A549 treated with dexamethasone at 1 μM for 4 hours (cell line): ENCODE measurements around the gene EGR2. TPM values are rescaled to one million over a fixed set of nuclear protein-coding genes. Genes with fewer than 3 reads are reported as not detected.

Experiments used
- total RNA-seq: library from RNA; stranded (reverse); fragments of 200-300 nt; extraction: Qiagen RNA extraction; gene quantifications from 5 replicates; pipeline ENCODE4 v1.2.3, GENCODE V29; 2022

EGR2 gene
- 0.21 to 0.50 TPM (median 0.38 TPM) in 5 replicates for total RNA-seq

DNA sequence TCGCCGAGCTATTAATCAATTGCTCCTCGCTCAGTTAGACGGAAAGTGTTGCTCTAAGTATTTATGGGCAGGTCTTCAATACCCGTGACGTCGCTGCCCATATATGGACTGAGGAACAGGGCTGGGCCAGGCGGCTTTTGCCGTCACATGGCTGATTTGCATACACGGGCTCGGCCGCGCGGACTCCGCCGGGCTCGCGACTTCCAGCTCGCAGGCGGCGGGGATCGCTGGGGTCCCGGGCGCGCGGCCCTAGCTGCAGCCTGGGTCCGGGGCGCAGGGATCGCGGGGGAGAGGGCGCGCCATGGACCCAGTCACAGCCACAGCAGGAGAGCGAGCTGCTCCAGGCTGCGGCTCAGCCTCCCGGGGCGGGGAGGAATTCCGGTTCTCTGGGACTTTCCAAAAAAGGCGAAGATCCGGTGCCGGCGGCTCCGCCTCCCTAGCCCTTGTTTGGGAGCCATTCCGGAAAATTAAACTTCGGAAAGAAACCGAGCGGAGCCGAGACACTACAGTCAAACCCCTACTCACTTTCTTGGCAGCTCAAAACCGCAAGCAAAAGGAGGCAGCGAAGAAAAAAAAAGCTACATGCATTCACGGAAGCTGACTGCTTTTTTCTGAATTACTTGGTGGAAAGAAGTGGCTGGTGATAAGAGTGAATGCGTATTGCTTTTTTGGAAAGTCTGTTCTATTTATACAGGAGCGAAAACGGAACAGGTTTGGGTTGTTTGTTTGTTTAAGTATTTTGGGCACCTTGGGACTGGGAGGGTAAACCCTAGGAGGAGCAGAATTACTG, at the start of gene EGR2:
Gene EGR2 (minus strand): TSS at position 36 of the 790 bp plus-strand sequence. CDS start 337 bp downstream, outside the sequence.

DNA sequence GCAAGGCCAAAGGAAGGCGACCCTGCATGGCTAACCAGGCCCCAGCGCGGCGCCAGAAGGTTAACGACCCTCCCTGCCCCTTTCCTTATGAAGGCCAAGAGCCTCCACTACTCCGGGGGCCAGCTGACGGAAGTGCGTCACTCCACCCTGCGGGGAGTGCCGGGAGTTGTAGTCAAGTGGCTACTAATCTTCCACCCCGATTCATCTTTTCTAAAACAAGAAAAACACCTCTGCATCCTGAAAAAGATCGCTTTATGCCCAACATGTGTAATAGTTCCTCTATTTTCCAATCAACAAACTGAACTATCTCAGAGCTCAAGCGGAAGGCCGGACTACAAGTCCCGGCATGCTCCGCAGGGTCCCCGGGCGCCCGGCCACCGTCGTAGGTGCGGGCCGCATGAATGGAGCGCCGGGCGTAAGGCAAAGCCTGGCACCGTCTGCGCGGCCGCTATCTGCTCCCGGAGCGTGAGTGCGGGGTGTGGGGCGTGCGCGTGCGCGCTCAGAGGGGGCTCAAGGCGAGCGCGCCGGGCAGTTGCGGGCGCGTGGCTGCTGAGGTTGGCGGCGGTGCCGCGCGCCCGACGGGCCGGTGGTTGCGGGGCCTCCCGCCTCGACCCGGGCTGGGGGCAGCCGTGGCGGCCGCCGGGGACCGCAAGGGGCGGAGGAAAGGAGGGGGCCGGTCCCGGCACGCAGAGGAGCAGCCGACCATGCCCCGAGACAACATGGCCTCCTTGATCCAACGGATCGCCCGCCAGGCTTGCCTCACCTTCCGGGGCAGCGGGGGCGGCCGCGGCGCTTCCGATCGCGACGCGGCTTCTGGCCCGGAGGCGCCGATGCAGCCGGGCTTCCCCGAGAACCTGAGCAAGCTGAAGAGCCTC, 11.6 kb downstream of the EGR2 start, which contains the start of gene ADO:
Gene ADO (plus strand): TSS at position 365 of the 875 bp plus-strand sequence. CDS start 340 bp downstream, at position 705.

Other genes starting within 250 kb of the EGR2 start
- 17.4 to 21.8 TPM (median 20.7 TPM) in 5 replicates for gene ADO, start 11.6 kb downstream of the EGR2 start, total RNA-seq